HEK293 (cell line): ENCODE data around the gene NCKAP5.

Source experiments
- CTCF ChIA-PET: fragments of 350-600 bp; formaldehyde crosslinking; extraction: SDS; loops from one replicate; lab custom pipeline; 2021; ENCODE audit warnings: antibody characterized with exemption; lab: Yijun Ruan, JAX
- POLR2A ChIA-PET: fragments of 300-600 bp; formaldehyde crosslinking; extraction: SDS; loops from one replicate; lab custom pipeline; 2020; ENCODE audit warnings: antibody characterized with exemption, inconsistent platforms; lab: Yijun Ruan, JAX
- H3K27ac ChIP-seq: fragments of 200-500 bp; sonication (Bioruptor generic); 2 replicates; pipeline ENCODE4 v1.5.1; 2014; ENCODE audit warnings: low read depth, low read length, control low read depth, inconsistent platforms; ENCODE audit errors: extremely low read depth
- H3K36me3 ChIP-seq, 2 experiments: fragments of 200-500 bp in 1 of 2; sonication (Bioruptor generic) in 1 of 2; 1 replicate in 1 of 2; 2 replicates in 1 of 2; pipeline ENCODE4 v1.5.1; 2014 to 2017; ENCODE audit warnings: inconsistent platforms in 2 of 2, low read length in 2 of 2; ENCODE audit not compliant: control insufficient read depth in 2 of 2, insufficient read depth in 1 of 2
- H3K4me1 ChIP-seq: fragments of 200-500 bp; sonication (Bioruptor generic); 2 replicates; pipeline ENCODE4 v1.5.1; 2014; ENCODE audit warnings: mild to moderate bottlenecking, low read length, inconsistent platforms; ENCODE audit not compliant: control insufficient read depth, insufficient read depth
- H3K4me3 ChIP-seq: 2 replicates; pipeline ENCODE4 v1.5.1; 2011; ENCODE audit warnings: low read depth, mild to moderate bottlenecking, control low read depth, low read length, moderate library complexity
- H3K9me3 ChIP-seq: fragments of 200-500 bp; sonication (Bioruptor generic); 2 replicates; pipeline ENCODE4 v1.5.1; 2014; ENCODE audit warnings: low read depth, low read length, inconsistent platforms; ENCODE audit not compliant: control insufficient read depth, insufficient read depth
- PBX3 ChIP-seq: sonication (generic); formaldehyde crosslinking; IDR thresholded peaks from 2 replicates; pipeline ENCODE4 v1.8.1; 2022; ENCODE audit warnings: mild to moderate bottlenecking, moderate library complexity, missing genetic modification reagents
- SP7 ChIP-seq: fragments of 450-650 bp; formaldehyde crosslinking; IDR thresholded peaks from 2 replicates; pipeline ENCODE4 v1.5.1; 2016; ENCODE audit warnings: missing biosample characterization, missing genetic modification characterization
- YY2 ChIP-seq: fragments of 450-650 bp; formaldehyde crosslinking; IDR thresholded peaks from 2 replicates; pipeline ENCODE4 v1.5.1; 2016; ENCODE audit warnings: missing biosample characterization, missing genetic modification characterization
- ZBTB17 ChIP-seq: fragments of 450-650 bp; formaldehyde crosslinking; IDR thresholded peaks from 2 replicates; pipeline ENCODE4 v1.5.1; 2016; ENCODE audit warnings: missing biosample characterization, missing genetic modification characterization
- ZBTB20 ChIP-seq: fragments of 450-650 bp; formaldehyde crosslinking; IDR thresholded peaks from 2 replicates; pipeline ENCODE4 v1.5.1; 2016; ENCODE audit warnings: missing biosample characterization, missing genetic modification characterization
- ZBTB6 ChIP-seq: fragments of 450-650 bp; formaldehyde crosslinking; IDR thresholded peaks from 2 replicates; pipeline ENCODE4 v1.5.1; 2017; ENCODE audit warnings: missing biosample characterization, missing genetic modification characterization
- ZFHX2 ChIP-seq: fragments of 450-650 bp; formaldehyde crosslinking; conservative IDR thresholded peaks from 2 replicates; pipeline ENCODE4 v1.5.1; 2016; ENCODE audit warnings: missing biosample characterization, missing genetic modification characterization
- ZNF132 ChIP-seq: fragments of 450-650 bp; formaldehyde crosslinking; IDR thresholded peaks from 2 replicates; pipeline ENCODE4 v1.5.1; 2017; ENCODE audit warnings: missing biosample characterization, missing genetic modification characterization, borderline replicate concordance
- ZNF133 ChIP-seq: fragments of 450-650 bp; formaldehyde crosslinking; IDR thresholded peaks from 2 replicates; pipeline ENCODE4 v1.5.1; 2016; ENCODE audit warnings: missing biosample characterization, missing genetic modification characterization
- ZNF146 ChIP-seq: fragments of 450-650 bp; formaldehyde crosslinking; IDR thresholded peaks from 2 replicates; pipeline ENCODE4 v1.5.1; 2016; ENCODE audit warnings: missing biosample characterization, missing genetic modification characterization
- ZNF148 ChIP-seq: fragments of 450-650 bp; formaldehyde crosslinking; IDR thresholded peaks from 2 replicates; pipeline ENCODE4 v1.5.0; 2017; ENCODE audit warnings: missing biosample characterization, missing genetic modification characterization, borderline replicate concordance
- ZNF169 ChIP-seq: fragments of 450-650 bp; formaldehyde crosslinking; IDR thresholded peaks from 2 replicates; pipeline ENCODE4 v1.5.1; 2016; ENCODE audit warnings: missing biosample characterization, missing genetic modification characterization
- ZNF19 ChIP-seq: fragments of 450-650 bp; formaldehyde crosslinking; IDR thresholded peaks from 2 replicates; pipeline ENCODE4; 2016; ENCODE audit warnings: missing biosample characterization, missing genetic modification characterization, low read depth
- ZNF24 ChIP-seq: fragments of 450-650 bp; formaldehyde crosslinking; IDR thresholded peaks from 2 replicates; pipeline ENCODE4 v1.5.1; 2016; ENCODE audit warnings: missing biosample characterization, missing genetic modification characterization
- ZNF266 ChIP-seq: fragments of 450-650 bp; formaldehyde crosslinking; IDR thresholded peaks from 2 replicates; pipeline ENCODE4 v1.5.1; 2016; ENCODE audit warnings: missing biosample characterization, missing genetic modification characterization, low read depth
- ZNF280D ChIP-seq: fragments of 450-650 bp; formaldehyde crosslinking; IDR thresholded peaks from 2 replicates; pipeline ENCODE4 v1.5.1; 2016; ENCODE audit warnings: missing biosample characterization, missing genetic modification characterization
- ZNF324 ChIP-seq: fragments of 450-650 bp; formaldehyde crosslinking; IDR thresholded peaks from 2 replicates; pipeline ENCODE4 v1.5.1; 2016; ENCODE audit warnings: missing biosample characterization, missing genetic modification characterization
- ZNF350 ChIP-seq: fragments of 450-650 bp; formaldehyde crosslinking; IDR thresholded peaks from 2 replicates; pipeline ENCODE4 v1.5.0; 2017; ENCODE audit warnings: missing biosample characterization, mild to moderate bottlenecking, missing genetic modification characterization
- ZNF449 ChIP-seq: fragments of 450-650 bp; formaldehyde crosslinking; IDR thresholded peaks from 2 replicates; pipeline ENCODE4 v1.5.1; 2017; ENCODE audit warnings: missing biosample characterization, mild to moderate bottlenecking, missing genetic modification characterization, moderate library complexity
- ZNF580 ChIP-seq: fragments of 450-650 bp; formaldehyde crosslinking; IDR thresholded peaks from 2 replicates; pipeline ENCODE4 v1.5.1; 2016; ENCODE audit warnings: missing biosample characterization, missing genetic modification characterization
- ZNF707 ChIP-seq: fragments of 450-650 bp; formaldehyde crosslinking; IDR thresholded peaks from 2 replicates; pipeline ENCODE4 v1.5.1; 2016; ENCODE audit warnings: missing biosample characterization, missing genetic modification characterization
- ZNF747 ChIP-seq: fragments of 450-650 bp; formaldehyde crosslinking; IDR thresholded peaks from 2 replicates; pipeline ENCODE4 v1.5.1; 2016; ENCODE audit warnings: missing biosample characterization, missing genetic modification characterization
- ZNF777 ChIP-seq: fragments of 450-650 bp; formaldehyde crosslinking; IDR thresholded peaks from 2 replicates; pipeline ENCODE4 v1.5.1; 2017; ENCODE audit warnings: missing biosample characterization, missing genetic modification characterization, borderline replicate concordance

The NCKAP5 gene

GRCh38 chr2:132720393-132720792, 847.9 kb downstream of the NCKAP5 start (continued):
- no peak for TF ChIP-seq PBX3
- TF ChIP-seq ZNF280D (tag by site-specific recombination), result no peak
- TF ChIP-seq YY2 (tag by site-specific recombination), result no peak
- TF ChIP-seq ZNF24 (tag by site-specific recombination), result no peak
- no peak for TF ChIP-seq ZNF169
- no peak for TF ChIP-seq ZNF133 (tag by site-specific recombination)
- TF ChIP-seq ZBTB20 (tag by site-specific recombination), result no peak

- Histone ChIP-seq H3K9me3 (no peaks in the 10 kb centered on the region), H3K4me1 (no peaks in the 10 kb centered on the region), H3K4me3 (no peak overlapping the region), H3K36me3 (no peaks in the 10 kb centered on the region), H3K27ac (no peak overlapping the region)
- POLR2A ChIA-PET, result no interaction called here
- CTCF ChIA-PET, result no interaction called here
- TF ChIP-seq ZNF449 (tag by site-specific recombination) (no peak), ZNF148 (tag by site-specific recombination) (no peak), ZNF132 (tag by site-specific recombination) (no peak), ZNF19 (no peak), ZNF146 (tag by site-specific recombination) (no peak), ZNF777 (tag by site-specific recombination) (no peak), ZBTB17 (tag by site-specific recombination) (no peak), ZFHX2 (tag by site-specific recombination) (no peak), ZNF266 (no peak), ZNF350 (no peak), ZBTB6 (tag by site-specific recombination) (no peak), ZNF707 (tag by site-specific recombination) (no peak), ZNF747 (tag by site-specific recombination) (no peak), SP7 (tag by site-specific recombination) (no peak), ZNF580 (tag by site-specific recombination) (no peak), ZNF324 (no peak)
These were observed 848.8 kb downstream of the NCKAP5 start for GRCh38 chr2:132719480-132719879.
